RWPE1 (cell line): Measurements from ENCODE around the gene YWHAG.
"Not testable (repeated sequence)": the region's sequence is repeated elsewhere in the genome, so short reads cannot be mapped to it uniquely, and the experiment has no call there.

ENCODE experiments used
- CTCF ChIA-PET: fragments of 350-600 bp; sonication (Branson Sonifier 250); formaldehyde crosslinking; extraction: SDS; loops from one replicate; lab custom pipeline; 2021; lab: Yijun Ruan, JAX
- POLR2A ChIA-PET: fragments of 400-600 bp; formaldehyde crosslinking; extraction: SDS; loops from one replicate; lab custom pipeline; 2020; ENCODE audit warnings: antibody characterized with exemption; ENCODE audit not compliant: low non-redundant PET; lab: Yijun Ruan, JAX
- DNase-seq: peaks from one replicate; pipeline ENCODE4 v3.0.0; 2012; ENCODE audit warnings: low spot score
- H3K27ac ChIP-seq: fragments of 450-650 bp; 2 replicates; pipeline ENCODE4 v1.5.1; 2017
- CTCF ChIP-seq: fragments of 450-650 bp; conservative IDR thresholded peaks from 2 replicates; pipeline ENCODE4 v1.5.1; 2017; ENCODE audit warnings: low read depth, mild to moderate bottlenecking

YWHAG gene

GRCh38 chr7:76294344-76295024 lies 64.3 kb downstream of the YWHAG start:
- peak overlapping the region; percentile 100 for H3K27ac ChIP-seq
- DNase-seq = peak; percentile 86
- CTCF ChIA-PET = interaction anchor here (1.6 kb wide), 1 partner anchor 20 kb away, joined by 4 read pairs; no protein-coding TSS in a partner anchor
- TF ChIP-seq CTCF = no peak
- POLR2A ChIA-PET = interaction anchor here (0.7 to 1.9 kb wide), 2 partner anchors 11 to 70 kb away, joined by 3 to 9 read pairs; no protein-coding TSS in a partner anchor

GRCh38 chr7:76293407-76293901 lies 65.3 kb downstream of the YWHAG start:
- DNase-seq = no peak
- no peak for TF ChIP-seq CTCF
- ChIA-PET POLR2A (no interaction called here), CTCF (interaction anchor here (1.6 to 2.5 kb wide), 2 partner anchors 21 to 115 kb away, joined by 4 to 8 read pairs; no protein-coding TSS in a partner anchor)
- peak overlapping the region; percentile 100 for H3K27ac ChIP-seq

- CTCF ChIA-PET = interaction anchor here (0.8 to 2.8 kb wide), 3 partner anchors 14 to 115 kb away, joined by 3 to 29 read pairs (median 8); no protein-coding TSS in a partner anchor
- DNase-seq = not testable (repeated sequence)
- POLR2A ChIA-PET = interaction anchor here (1.9 kb wide), 1 partner anchor 25 kb away, joined by 6 read pairs; no protein-coding TSS in a partner anchor
- H3K27ac ChIP-seq = peak overlapping the region; percentile 100
Observed at GRCh38 chr7:76292911-76293310, 65.9 kb downstream of the YWHAG start.

DNA sequence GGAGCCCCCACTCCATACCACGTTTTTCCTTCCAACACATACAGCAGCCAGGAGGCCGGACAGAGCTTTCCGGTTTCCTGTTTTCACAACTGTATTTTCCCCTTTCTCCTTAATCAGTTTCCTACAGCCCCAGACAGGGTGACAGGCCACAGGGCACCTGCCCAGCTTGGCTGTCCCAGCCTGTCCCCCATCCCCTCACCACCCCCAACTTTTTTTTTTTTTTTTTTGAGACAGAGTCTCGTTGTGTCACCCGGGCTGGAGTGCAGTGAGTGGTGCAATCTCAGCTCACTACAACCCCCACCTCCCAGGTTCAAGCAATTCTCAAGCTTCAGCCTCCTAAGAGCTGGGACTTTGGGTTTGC lies 66.6 kb downstream of the YWHAG start:
- ChIA-PET POLR2A (interaction anchor here (1.6 to 1.9 kb wide), 2 partner anchors 11 to 26 kb away, joined by 4 to 6 read pairs; partner anchors contain the start of gene HSPB1), CTCF (interaction anchor here (0.7 to 2.8 kb wide), 6 partner anchors 15 to 114 kb away, joined by 3 to 29 read pairs (median 4); no protein-coding TSS in a partner anchor)
- DNase-seq = no peak
- peak overlapping the region; percentile 100 for H3K27ac ChIP-seq
- TF ChIP-seq CTCF = no peak

DNA sequence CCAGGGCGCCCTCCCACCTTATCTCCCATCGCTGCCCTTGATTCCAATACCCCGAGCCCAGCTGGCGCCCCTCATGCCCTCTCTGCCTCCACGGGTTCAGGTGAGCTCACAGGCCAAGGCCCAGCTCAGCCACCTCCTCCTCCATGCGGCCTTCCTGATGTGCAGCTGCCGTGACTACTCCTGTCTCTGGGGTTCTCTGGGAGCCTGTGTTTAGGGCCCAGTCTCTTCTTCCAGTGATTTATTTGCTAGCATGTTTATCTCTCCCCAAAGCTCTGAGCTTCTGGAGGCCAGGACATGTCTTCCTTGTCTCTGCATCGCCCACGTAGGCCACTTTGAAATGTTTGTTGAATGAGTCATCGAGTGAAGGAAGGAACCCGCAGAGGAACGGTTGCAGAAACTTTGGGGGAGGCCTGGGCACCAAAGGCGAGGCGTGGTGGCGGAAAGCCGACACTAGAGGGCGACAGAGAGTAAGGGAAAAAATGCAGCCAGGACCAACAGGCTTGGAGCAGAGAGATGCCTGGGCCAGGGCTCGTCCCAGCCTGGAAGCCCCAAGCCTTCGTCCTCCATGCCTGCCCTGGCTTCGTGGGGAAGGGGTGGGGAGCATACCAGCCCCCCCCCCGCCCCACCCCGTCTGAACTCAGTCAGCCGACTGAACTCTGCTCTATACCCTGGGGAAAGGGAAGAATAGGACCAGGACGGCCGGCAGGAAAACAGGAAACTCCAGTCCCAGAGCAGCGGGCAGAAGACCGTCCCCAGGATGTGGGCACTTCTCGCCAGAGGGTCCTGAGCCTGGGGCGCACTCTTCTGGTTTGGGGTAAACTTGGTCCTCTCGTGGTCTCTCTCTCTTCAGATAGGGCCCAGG lies 67.2 kb downstream of the YWHAG start:
- peak; percentile 98 for TF ChIP-seq CTCF
- CTCF ChIA-PET = interaction anchor here (0.6 to 2.8 kb wide), 17 partner anchors 8 to 243 kb away, joined by 3 to 29 read pairs (median 4); partner anchors contain the start of gene MDH2
- DNase-seq = peak; percentile 88
- POLR2A ChIA-PET = interaction anchor here (1.6 to 1.9 kb wide), 2 partner anchors 11 to 27 kb away, joined by 4 to 6 read pairs; partner anchors contain the start of gene HSPB1
- H3K27ac ChIP-seq = peak overlapping the region; percentile 100

- H3K27ac ChIP-seq = peak overlapping the region; percentile 100
Observed at GRCh38 chr7:76290847-76291350, 67.9 kb downstream of the YWHAG start.

More at GRCh38 chr7:76290847-76291350, 67.9 kb downstream of the YWHAG start:
- ChIA-PET CTCF (interaction anchor here (0.6 to 2.8 kb wide), 15 partner anchors 9 to 243 kb away, joined by 3 to 29 read pairs (median 4); partner anchors contain the start of gene MDH2), POLR2A (interaction anchor here (1.6 to 1.9 kb wide), 2 partner anchors 12 to 27 kb away, joined by 4 to 6 read pairs; partner anchors contain the start of gene HSPB1)
- not testable (repeated sequence) for DNase-seq
